ENCODE results near the gene UCK2. TPM values are rescaled to one million over a fixed set of nuclear protein-coding genes. Genes with fewer than 3 reads are reported as not detected.

The UCK2 gene
- total and polyA plus RNA-seq, 9 of the 15 experiments (the other 6 are each of a cell fraction or from before 2014, with no cell fraction given): 71.6 to 145 (median 95.8) TPM

DNA sequence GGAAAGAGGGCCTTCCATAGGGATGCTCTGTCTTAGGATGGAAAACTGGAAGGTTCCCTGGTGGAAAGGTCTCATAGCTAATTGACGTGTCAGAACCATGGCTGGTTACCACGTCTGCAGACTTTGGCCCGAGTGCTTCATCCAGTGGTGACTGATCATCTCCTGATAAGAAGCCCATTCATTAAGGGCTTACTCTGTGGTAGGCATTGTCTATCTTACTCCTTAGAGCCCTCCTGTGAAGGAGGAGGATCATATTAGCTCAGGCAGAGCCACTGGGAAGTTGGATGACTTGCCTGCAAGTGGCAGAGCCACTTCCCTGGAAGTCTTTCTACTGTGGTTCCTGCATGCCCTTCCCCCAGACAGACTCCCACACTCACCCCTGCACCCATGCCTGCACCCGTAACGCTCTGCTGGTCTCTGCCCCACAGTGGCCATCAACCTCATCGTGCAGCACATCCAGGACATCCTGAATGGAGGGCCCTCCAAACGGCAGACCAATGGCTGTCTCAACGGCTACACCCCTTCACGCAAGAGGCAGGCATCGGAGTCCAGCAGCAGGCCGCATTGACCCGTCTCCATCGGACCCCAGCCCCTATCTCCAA lies 79.9 kb downstream of the UCK2 start:
- CTCF ChIA-PET (ENCODE audit: low intra/inter-chr PET ratio): no interaction called here
- POLR2A ChIA-PET: no interaction called here
- no peaks in the 10 kb centered on the region for H4K20me1 ChIP-seq (replicated peaks; ENCODE audit: control insufficient read depth, insufficient read depth, low read length)

More for the DNA sequence above, 79.9 kb downstream of the UCK2 start:
- no peak for TF ChIP-seq SAP30 (IDR thresholded peaks at IDR 0.05; ENCODE audit: borderline replicate concordance, insufficient read depth, low read depth, low read length, poor library complexity, severe bottlenecking)
- TF ChIP-seq MECOM (CRISPR knock-in tag; IDR thresholded peaks at IDR 0.05): no peak
- TF ChIP-seq DDX20 (tag; IDR thresholded peaks at IDR 0.05; ENCODE audit: low read depth): no peak
- TF ChIP-seq TBL1XR1 (IDR thresholded peaks at IDR 0.05; ENCODE audit: low read length in 2 of 2): no peak
- TF ChIP-seq SIN3B (IDR thresholded peaks at IDR 0.05; ENCODE audit: low read depth): no peak
- no peak for TF ChIP-seq FOS (IDR thresholded peaks at IDR 0.05; ENCODE audit: extremely low read depth, insufficient read length)
- no peak for TF ChIP-seq POLR2AphosphoS2 (IDR thresholded peaks at IDR 0.05; ENCODE audit: low read length)
- no peak for TF ChIP-seq GATAD2A (IDR thresholded peaks at IDR 0.05)
- TF ChIP-seq NONO (IDR thresholded peaks at IDR 0.05; ENCODE audit: low read depth in 2 of 2, low read length in 1 of 2): no peak
- TF ChIP-seq, protein P1, sequence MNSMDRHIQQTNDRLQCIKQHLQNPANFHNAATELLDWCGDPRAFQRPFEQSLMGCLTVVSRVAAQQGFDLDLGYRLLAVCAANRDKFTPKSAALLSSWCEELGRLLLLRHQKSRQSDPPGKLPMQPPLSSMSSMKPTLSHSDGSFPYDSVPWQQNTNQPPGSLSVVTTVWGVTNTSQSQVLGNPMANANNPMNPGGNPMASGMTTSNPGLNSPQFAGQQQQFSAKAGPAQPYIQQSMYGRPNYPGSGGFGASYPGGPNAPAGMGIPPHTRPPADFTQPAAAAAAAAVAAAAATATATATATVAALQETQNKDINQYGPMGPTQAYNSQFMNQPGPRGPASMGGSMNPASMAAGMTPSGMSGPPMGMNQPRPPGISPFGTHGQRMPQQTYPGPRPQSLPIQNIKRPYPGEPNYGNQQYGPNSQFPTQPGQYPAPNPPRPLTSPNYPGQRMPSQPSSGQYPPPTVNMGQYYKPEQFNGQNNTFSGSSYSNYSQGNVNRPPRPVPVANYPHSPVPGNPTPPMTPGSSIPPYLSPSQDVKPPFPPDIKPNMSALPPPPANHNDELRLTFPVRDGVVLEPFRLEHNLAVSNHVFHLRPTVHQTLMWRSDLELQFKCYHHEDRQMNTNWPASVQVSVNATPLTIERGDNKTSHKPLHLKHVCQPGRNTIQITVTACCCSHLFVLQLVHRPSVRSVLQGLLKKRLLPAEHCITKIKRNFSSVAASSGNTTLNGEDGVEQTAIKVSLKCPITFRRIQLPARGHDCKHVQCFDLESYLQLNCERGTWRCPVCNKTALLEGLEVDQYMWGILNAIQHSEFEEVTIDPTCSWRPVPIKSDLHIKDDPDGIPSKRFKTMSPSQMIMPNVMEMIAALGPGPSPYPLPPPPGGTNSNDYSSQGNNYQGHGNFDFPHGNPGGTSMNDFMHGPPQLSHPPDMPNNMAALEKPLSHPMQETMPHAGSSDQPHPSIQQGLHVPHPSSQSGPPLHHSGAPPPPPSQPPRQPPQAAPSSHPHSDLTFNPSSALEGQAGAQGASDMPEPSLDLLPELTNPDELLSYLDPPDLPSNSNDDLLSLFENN (IDR thresholded peaks at IDR 0.05; ENCODE audit: low read depth in 2 of 2, low read length in 2 of 2): no peak
- TF ChIP-seq, protein P2, sequence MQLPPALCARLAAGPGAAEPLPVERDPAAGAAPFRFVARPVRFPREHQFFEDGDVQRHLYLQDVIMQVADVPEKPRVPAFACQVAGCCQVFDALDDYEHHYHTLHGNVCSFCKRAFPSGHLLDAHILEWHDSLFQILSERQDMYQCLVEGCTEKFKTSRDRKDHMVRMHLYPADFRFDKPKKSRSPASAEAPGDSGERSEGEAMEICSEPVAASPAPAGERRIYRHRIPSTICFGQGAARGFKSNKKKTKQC (CRISPR knock-in tag; IDR thresholded peaks at IDR 0.05): no peak
- TF ChIP-seq SMARCA5 (IDR thresholded peaks at IDR 0.05): no peak
- TF ChIP-seq ZNF785 (CRISPR knock-in tag; IDR thresholded peaks at IDR 0.05): no peak
- no peak for TF ChIP-seq KDM1A (IDR thresholded peaks at IDR 0.05)
- no peak for TF ChIP-seq ZNF354B (CRISPR knock-in tag; IDR thresholded peaks at IDR 0.05)
- no peak for TF ChIP-seq ARID1B (IDR thresholded peaks at IDR 0.05)
- TF ChIP-seq ZNF764 (CRISPR knock-in tag; IDR thresholded peaks at IDR 0.05; ENCODE audit: low read depth): no peak
- no peak overlapping the region for H3K4me3 ChIP-seq
- DNase-seq (ENCODE audit: extremely low read depth in 1 of 4, low spot score in 3 of 4) (no peak), ATAC-seq (no peak), FAIRE-seq (no peak)
- intact Hi-C loops (cut with micrococcal nuclease) (no loop called here), in situ Hi-C loops (cut with MboI) (loop anchor here (5.0 kb wide), 1 partner anchor 185 kb away; no protein-coding TSS in a partner anchor)
- H3K9me3 ChIP-seq (replicated peaks; ENCODE audit: control insufficient read depth, insufficient read depth, low read depth, low read length): no peaks in the 10 kb centered on the region
- no TSS peak for BruUV-seq (replicated peaks)
- H3K79me2 ChIP-seq (ENCODE audit: control insufficient read depth, insufficient read depth, low read length): no peaks in the 10 kb centered on the region
- H2AFZ ChIP-seq (ENCODE audit: low read depth, low read length): no peak overlapping the region
- H3K27ac ChIP-seq (ENCODE audit: extremely low read depth, low read depth, low read length): no peak overlapping the region
- 81% methylated on average over 13 of the region's 13 CpGs for WGBS (ENCODE audit: insufficient coverage, low coverage, missing lambda C conversion rate)
- H3K9ac ChIP-seq (ENCODE audit: insufficient read depth in 1 of 2, low read depth in 2 of 2, low read length in 2 of 2): no peak overlapping the region; a peak in 1 of 4 replicates
- no peaks in the 10 kb centered on the region for H3K9me1 ChIP-seq (ENCODE audit: control insufficient read depth, insufficient read depth, low read length)
- no peaks in the 10 kb centered on the region for H3K4me1 ChIP-seq (replicated peaks in 1 of 2; ENCODE audit: control insufficient read depth in 2 of 2, insufficient read depth in 2 of 2, low read length in 2 of 2)
- no peaks in the 10 kb centered on the region for H3K27me3 ChIP-seq (ENCODE audit: control insufficient read depth in 2 of 2, insufficient read depth in 2 of 2, low read length in 2 of 2)
- no peak overlapping the region for H3K4me2 ChIP-seq (ENCODE audit: insufficient read depth, low read length)
- H3K36me3 ChIP-seq (ENCODE audit: control insufficient read depth, insufficient read depth, low read length): peaks cover 77% of the 10 kb centered on the region

Data from K562 (cell line).